ENCODE data around the gene SLC25A25.
A peak's percentile ranks its signal among the peaks of the same experiment; 100 is the strongest.
"Not testable (repeated sequence)": the region's sequence is repeated elsewhere in the genome, so short reads cannot be mapped to it uniquely, and the experiment has no call there.

SLC25A25 gene

GRCh38 chr9:128127990-128128835 is 60.2 kb downstream of the SLC25A25 start:
- peak; percentile 65 to 82 for DNase-seq

DNA sequence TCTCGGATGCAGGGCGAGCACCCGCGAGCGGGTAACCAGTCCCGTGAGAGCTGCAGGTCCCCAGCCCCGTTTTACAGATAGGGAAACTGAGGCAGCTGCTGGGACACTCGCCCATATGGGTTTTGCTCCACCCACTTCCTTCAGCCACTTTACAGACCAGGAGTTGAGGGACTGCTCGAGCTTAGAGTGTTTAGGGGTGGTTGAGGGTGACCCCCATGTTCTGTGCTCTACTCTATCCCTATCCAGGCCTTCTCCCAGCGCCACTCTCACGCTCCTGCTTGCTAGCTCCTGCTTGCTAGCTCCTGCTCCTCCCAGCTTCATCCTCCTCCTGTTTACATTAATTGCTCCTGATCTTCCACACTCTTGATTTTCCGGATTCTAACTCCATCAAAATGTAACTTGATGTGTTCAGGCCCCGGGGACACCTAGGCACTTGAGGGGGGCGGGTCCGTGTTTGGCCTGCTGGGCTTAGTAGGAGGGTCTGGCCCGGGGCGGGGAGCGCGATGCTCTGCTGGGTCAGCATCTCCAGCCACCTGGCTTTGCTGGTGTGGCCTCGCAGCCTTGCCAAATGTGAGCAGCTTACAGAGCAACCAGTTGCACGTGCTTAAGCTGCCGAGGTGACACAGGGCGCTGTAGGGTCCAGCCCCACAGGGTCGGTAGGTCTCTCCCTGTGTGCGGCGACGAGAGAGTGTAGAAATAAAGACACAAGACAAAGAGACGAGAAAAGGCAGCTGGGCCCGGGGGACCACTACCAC is 61.0 kb downstream of the SLC25A25 start:
- no peak for DNase-seq

GRCh38 chr9:128129976-128130590 is 62.1 kb downstream of the SLC25A25 start:
- DNase-seq = not testable (repeated sequence)

DNA sequence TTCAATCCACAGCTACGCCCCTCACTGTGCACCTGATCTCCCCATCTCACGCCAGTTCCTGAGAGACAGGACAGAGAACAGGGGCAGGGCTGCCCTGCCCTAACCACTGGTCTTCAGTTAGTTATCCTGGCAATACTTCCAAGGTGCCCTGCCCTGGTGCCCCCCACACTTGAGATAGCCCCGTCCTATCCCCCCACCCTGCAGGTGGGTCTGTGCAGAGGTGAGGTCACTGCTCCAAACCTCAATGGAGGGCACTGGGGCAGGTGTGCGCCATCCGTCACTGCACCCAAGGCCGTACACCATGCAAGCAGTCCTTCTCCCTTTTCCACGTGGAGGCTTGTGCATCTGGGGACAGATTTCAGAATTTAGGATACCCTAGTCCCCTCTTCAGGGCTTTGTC is 62.6 kb downstream of the SLC25A25 start:
- DNase-seq = not testable (repeated sequence)

- DNase-seq = not testable (repeated sequence)
Observed at GRCh38 chr9:128131346-128131745, 63.3 kb downstream of the SLC25A25 start.

DNA sequence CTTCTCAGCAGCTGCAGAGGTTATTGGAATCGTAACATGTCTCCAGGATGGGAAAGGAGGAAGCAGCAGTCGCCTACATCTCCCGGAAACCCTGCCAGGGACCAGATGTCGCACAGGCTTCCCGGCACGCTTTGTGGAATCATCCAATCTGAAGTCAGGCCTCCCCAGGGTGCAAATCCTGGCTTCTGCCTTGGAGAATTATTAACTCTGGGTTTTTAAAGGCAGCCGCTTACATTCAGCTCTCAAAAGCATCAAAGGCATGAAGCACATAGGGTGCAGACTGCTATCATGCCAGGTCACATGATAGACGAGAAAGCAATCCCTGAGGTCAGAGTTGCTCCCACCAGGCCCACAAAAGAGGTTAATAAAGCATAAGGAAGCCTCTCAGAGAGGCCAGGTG is 64.1 kb downstream of the SLC25A25 start:
- DNase-seq = not testable (repeated sequence)

GRCh38 chr9:128135561-128135960 is 67.5 kb downstream of the SLC25A25 start:
- DNase-seq = not testable (repeated sequence)

DNA sequence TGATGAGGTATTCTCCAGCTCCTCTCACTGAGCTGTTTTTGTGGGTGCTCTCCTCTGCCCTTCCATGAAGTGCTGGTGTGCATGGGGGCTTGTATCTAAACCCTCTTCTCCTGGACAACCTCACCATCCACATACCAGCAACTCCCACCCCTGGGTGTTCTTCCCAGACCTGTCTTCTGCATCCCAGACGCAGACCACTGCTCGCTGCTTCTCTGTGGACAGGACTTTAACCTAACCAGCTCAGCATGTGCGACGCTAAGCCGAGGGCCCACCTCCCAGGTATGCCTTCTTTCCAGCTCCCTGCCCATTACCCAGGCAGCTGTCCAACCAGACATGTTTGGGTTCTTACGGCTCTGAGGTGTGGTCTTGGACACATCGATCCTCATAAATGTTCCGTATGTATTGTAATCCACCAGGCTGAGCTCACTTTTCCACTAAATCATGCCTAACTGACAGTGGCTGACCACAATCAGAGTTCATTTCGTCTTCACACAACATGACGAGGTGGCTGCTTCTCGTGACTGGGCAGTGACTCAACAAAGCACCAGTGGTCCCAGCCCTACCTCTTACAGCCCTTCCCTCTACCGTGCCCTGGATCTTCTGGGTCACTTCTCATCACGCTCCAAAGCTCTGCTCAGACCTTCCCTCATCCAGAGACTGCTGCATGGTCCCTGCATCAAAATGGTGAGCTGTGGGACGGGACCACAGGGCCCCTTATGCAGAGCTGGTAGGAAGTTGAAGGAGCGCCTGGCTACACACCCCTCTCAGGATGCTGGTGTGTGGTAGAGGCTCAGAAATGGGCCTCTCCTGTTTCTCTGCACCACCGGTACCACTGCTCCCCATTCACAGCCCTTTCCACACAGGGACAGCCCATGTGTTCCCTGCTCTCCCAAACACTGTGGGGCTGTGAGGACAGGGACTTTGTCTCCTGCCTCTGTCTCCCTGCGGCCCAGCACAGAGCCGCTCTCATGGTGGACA is 69.1 kb downstream of the SLC25A25 start:
- no peak for DNase-seq

DNA sequence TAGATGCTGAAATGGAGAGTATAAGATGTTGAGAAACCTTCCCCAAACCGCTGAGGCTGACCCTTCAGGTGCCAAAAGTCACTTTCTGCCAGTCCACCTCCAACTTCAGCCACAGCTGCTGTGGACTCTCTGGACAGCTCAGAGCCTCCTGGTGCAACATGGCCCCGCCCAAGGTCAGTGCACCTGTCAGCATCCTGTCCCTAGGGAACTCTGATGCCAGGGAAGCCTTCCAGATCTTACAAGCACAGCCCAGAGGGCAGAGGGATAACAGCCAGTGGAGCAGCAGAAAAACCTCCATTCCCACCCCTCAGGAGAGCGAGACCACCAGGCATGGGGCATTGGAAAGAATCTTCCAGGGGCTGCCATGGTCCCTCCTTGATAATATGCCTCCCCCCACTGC is 70.0 kb downstream of the SLC25A25 start:
- DNase-seq = no peak

DNA sequence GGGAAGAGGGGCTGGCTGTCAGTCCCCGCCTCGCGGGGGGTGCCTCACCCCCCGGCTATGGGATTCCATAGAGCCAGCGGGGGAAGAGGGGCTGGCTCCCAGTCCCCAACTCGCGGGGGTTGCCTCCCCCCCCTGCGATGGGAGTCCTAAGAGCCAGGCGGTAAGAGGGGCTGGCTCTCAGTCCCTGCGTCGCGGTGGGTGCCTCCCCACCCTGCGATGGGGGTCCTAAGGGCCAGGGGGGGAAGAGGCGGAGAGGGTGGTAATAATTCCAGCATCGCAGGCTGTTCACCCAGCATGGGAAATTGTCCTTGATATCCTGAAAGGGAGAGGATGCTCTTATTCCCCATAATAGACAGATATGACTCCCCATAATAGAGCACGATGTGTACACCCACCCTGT is 71.6 kb downstream of the SLC25A25 start:
- no peak for DNase-seq

GRCh38 chr9:128141604-128142003 is 73.6 kb downstream of the SLC25A25 start:
- no peak for DNase-seq

GRCh38 chr9:128142061-128142460 is 74.0 kb downstream of the SLC25A25 start:
- DNase-seq = no peak

DNA sequence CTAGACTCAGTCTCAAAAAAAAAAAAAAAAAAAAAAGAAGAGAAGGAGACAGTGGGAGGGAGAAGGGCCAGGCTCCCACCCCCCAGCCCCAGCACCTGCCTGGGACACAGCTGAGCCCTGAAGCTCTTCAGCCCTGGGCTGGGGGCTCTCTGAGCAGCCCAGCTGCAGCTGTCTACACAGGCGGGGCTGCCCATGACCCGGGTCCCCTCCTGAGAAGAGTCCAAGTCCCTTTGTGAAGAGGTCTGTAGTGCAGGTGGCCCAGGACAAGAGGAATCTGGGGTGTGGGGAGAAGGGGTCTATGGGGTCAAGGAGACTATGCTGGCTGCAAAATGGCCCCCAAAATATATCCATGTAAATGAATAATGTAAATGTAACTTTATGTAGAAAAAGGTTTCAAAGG is 74.6 kb downstream of the SLC25A25 start:
- DNase-seq = no peak

GRCh38 chr9:128143525-128144238 is 75.7 kb downstream of the SLC25A25 start:
- no peak for DNase-seq

- DNase-seq = no peak
Observed at GRCh38 chr9:128144239-128145181, 76.5 kb downstream of the SLC25A25 start.

GRCh38 chr9:128145536-128145935 is 77.5 kb downstream of the SLC25A25 start:
- DNase-seq = no peak

- DNase-seq = no peak
Observed at GRCh38 chr9:128145951-128146351, 77.9 kb downstream of the SLC25A25 start.

DNA sequence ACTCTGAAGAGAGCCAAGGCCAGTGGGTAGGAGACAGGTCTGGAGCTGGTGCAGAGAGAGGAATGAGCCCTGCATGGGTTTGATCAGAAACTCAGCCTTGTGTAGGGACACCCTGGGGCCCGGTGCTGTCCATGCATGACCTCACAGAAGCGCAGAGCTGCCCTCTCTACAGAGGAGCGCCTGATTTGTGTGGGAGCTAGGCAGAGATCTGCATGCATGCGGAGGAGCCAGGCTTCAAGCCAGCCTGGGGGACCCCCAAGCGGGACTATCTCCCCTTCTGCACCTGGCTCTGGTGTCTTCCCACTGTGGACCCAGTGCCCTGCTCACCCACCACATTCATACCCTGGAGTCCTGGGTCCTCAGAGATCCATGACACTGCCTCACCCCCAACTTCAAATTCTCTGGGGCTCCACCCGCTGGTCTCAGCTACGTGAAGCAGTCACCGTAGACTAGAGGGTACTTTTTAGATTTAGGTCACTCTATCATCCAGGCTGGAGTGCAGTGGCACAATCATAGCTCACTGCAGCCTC is 78.6 kb downstream of the SLC25A25 start:
- DNase-seq = no peak

GRCh38 chr9:128148509-128149000 is 80.5 kb downstream of the SLC25A25 start:
- DNase-seq = no peak
